Body of pancreas (tissue), 4 donors: ENCODE results near the gene GALNT2. TPM values are rescaled to one million over a fixed set of nuclear protein-coding genes. Genes with fewer than 3 reads are reported as not detected.

Source experiments
- ATAC-seq: fragments of 150-250 bp; one replicate; pipeline ENCODE4 v1.9.1; 2016
- DNase-seq, 4 donors: peaks; one replicate each; pipeline ENCODE4 v3.0.0-alpha.2; 2019
- H3K27ac ChIP-seq, 4 donors: fragments of 200-600 bp; sonication (generic); 1 replicate in 3 of 4; 2 replicates in 1 of 4; pipeline versions ENCODE4 v1.5.1 to v1.6.1; 2016 to 2019; ENCODE audit warnings: mild to moderate bottlenecking in 1 of 4, mixed read lengths in 1 of 4, moderate library complexity in 1 of 4
- H3K27me3 ChIP-seq, 2 donors: fragments of 200-600 bp; sonication (generic); one replicate each; pipeline ENCODE4 v1.6.0; 2016; ENCODE audit warnings: mild to moderate bottlenecking in 1 of 2
- H3K36me3 ChIP-seq, 2 donors: fragments of 200-600 bp; sonication (generic); replicated peaks in 1 of 2; 2 replicates each; pipeline ENCODE4 v1.5.1; 2016; ENCODE audit warnings: low read depth in 2 of 2; ENCODE audit not compliant: insufficient read depth in 1 of 2
- H3K4me1 ChIP-seq: fragments of 200-600 bp; sonication (generic); one replicate; pipeline ENCODE4 v1.6.0; 2016
- H3K4me3 ChIP-seq, 2 donors: fragments of 200-600 bp; sonication (generic); 1 replicate in 1 of 2; 2 replicates in 1 of 2; pipeline ENCODE4 v1.5.1; 2016 to 2019
- H3K9me3 ChIP-seq, 3 donors: fragments of 200-600 bp; sonication (generic); 1 replicate in 2 of 3; 2 replicates in 1 of 3; pipeline ENCODE4 v1.5.1; 2016
- POLR2A ChIP-seq, 3 donors: fragments of 450-650 bp; IDR thresholded peaks; one replicate each; pipeline ENCODE4 v1.6.1; 2016; ENCODE audit warnings: antibody characterized with exemption in 3 of 3, mild to moderate bottlenecking in 2 of 3
- WGBS, 2 donors: methylation state at CpG; one replicate each; pipeline ENCODE4 v1.1.5; 2017; 5-methylcytosine and 5-hydroxymethylcytosine counted together
- intact Hi-C: fragments of 100-400 bp; cut with DNase I; formaldehyde crosslinking; loops from one replicate; pipeline ENCODE4 v1.15.1; 2023
- total RNA-seq, 2 donors: library from RNA; depleted of rRNA; stranded (reverse); fragments of >200 nt; gene quantifications; one replicate each; pipeline ENCODE4 v1.1.0, GENCODE V29; 2016
- TF ChIP-seq, protein P1 (sequence below), 7 experiments: fragments of 450-650 bp in 4 of 7; fragments of 200-600 bp in 3 of 7; sonication (generic) in 3 of 7; IDR thresholded peaks; one replicate each; pipeline ENCODE4 v1.5.1; 2016 to 2019; ENCODE audit warnings: antibody characterized with exemption in 7 of 7

Gene GALNT2
- total RNA-seq, 2 donors from 2014 or later, result 45.9 to 68.6 TPM

DNA sequence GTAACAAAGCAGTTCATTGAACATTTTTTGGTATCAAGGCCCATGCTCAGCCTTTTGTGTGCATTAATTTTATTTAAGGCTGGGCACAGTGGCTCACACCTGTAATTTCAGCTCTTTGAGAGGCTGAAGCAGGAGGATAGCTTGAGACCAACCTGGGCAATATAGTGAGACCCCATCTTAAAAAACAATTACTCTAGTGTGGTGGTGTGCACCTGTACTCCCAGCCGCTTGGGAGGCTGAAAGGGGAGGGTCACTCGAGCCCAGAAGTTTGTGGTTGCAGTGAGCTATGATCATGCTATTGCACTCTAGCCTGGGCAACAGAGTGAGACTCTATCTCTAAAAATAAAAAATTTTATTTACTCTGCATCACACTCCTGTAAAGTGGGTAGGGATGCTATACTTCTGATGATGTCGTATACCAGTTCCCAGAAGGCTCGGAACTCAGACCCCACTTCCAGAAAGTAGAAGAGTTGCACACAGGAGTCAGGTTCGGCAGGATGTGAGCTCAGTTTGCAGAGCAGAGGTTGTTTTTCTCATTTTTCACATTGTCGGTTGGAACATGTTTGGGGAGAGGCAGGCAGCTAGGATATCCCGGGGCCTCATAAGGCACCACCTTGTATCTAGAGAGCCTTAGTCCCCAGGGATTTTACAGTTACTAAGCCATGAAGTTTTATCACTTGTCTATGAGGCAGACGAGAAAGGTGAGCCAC lies 144.6 kb downstream of the GALNT2 start:
- ATAC-seq, result no peak
- intact Hi-C loops, result no loop called here
- Histone ChIP-seq H3K36me3 (no peaks in the 10 kb centered on the region), H3K27me3 (no peaks in the 10 kb centered on the region), H3K9me3 (no peaks in the 10 kb centered on the region), H3K4me3 (no peak overlapping the region), H3K27ac (peak overlapping the region in 2 of 4 donors; percentile 18 to 53), H3K4me1 (peaks cover 79% of the 10 kb centered on the region)
- DNase-seq, result no peak
- TF ChIP-seq, protein P1, sequence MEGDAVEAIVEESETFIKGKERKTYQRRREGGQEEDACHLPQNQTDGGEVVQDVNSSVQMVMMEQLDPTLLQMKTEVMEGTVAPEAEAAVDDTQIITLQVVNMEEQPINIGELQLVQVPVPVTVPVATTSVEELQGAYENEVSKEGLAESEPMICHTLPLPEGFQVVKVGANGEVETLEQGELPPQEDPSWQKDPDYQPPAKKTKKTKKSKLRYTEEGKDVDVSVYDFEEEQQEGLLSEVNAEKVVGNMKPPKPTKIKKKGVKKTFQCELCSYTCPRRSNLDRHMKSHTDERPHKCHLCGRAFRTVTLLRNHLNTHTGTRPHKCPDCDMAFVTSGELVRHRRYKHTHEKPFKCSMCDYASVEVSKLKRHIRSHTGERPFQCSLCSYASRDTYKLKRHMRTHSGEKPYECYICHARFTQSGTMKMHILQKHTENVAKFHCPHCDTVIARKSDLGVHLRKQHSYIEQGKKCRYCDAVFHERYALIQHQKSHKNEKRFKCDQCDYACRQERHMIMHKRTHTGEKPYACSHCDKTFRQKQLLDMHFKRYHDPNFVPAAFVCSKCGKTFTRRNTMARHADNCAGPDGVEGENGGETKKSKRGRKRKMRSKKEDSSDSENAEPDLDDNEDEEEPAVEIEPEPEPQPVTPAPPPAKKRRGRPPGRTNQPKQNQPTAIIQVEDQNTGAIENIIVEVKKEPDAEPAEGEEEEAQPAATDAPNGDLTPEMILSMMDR (IDR thresholded peaks at IDR 0.05), result no peak
- no peak for TF ChIP-seq POLR2A (IDR thresholded peaks at IDR 0.05)
- 77 to 89% methylated on average over 8 of the region's 8 CpGs for WGBS, 2 donors

- Histone ChIP-seq H3K36me3 (no peaks in the 10 kb centered on the region), H3K4me3 (no peak overlapping the region), H3K9me3 (no peaks in the 10 kb centered on the region), H3K27ac (peak overlapping the region in 1 of 4 donors; percentile 53), H3K4me1 (peaks cover 84% of the 10 kb centered on the region), H3K27me3 (no peaks in the 10 kb centered on the region)
- ATAC-seq (no peak), DNase-seq (peak in 1 of 4 donors; percentile 41)
- intact Hi-C loops, result no loop called here
- TF ChIP-seq, protein P1 (IDR thresholded peaks at IDR 0.05), result no peak
- no peak for TF ChIP-seq POLR2A (IDR thresholded peaks at IDR 0.05)
- WGBS, 2 donors, result 56 to 69% methylated on average over 7 of the region's 7 CpGs
Observed at GRCh38 chr1:230212405-230212936, 145.4 kb downstream of the GALNT2 start.

GRCh38 chr1:230215031-230215430 lies 148.0 kb downstream of the GALNT2 start:
- peak; percentile 68 for ATAC-seq
- no peak overlapping the region for H3K4me3 ChIP-seq
- peak; percentile 65 to 78 (median 74) for DNase-seq
- peak overlapping the region; percentile 21 to 72 (median 66) for H3K27ac ChIP-seq
- H3K36me3 ChIP-seq, result no peaks in the 10 kb centered on the region
- no peak for TF ChIP-seq POLR2A (IDR thresholded peaks at IDR 0.05)
- TF ChIP-seq, protein P1 (IDR thresholded peaks at IDR 0.05), result peak; percentile 29 to 78 (median 68)
- 16 to 17% methylated on average over 7 of the region's 7 CpGs for WGBS, 2 donors
- no peaks in the 10 kb centered on the region for H3K9me3 ChIP-seq
- intact Hi-C loops, result no loop called here
- no peaks in the 10 kb centered on the region for H3K27me3 ChIP-seq
- H3K4me1 ChIP-seq, result peaks cover 91% of the 10 kb centered on the region

DNA sequence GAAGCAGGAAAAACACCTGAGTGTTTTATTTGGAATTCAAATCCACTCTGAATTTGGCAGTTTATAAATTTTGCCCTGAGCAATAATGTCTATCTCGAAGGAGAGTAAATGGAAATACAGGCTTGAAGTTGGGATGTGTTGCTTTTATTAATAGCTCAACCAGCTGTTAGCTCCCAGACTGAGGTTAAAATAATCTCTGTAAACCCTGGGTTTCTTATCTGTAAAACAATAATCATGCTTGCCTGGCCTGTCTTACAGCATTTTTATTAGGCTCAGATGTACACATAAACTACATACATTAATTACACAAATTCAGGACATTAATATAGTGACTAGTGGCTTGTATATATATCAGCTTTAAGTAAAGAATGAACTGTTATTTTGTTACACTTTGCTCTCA lies 148.5 kb downstream of the GALNT2 start:
- H3K4me3 ChIP-seq, result no peak overlapping the region
- TF ChIP-seq POLR2A (IDR thresholded peaks at IDR 0.05), result no peak
- TF ChIP-seq, protein P1 (IDR thresholded peaks at IDR 0.05), result no peak
- WGBS, 2 donors, result 10 to 22% methylated on average over 1 of the region's 1 CpG
- ATAC-seq (no peak), DNase-seq (no peak)
- H3K4me1 ChIP-seq, result peaks cover 92% of the 10 kb centered on the region
- no peaks in the 10 kb centered on the region for H3K9me3 ChIP-seq
- peak overlapping the region; percentile 21 to 72 (median 66) for H3K27ac ChIP-seq
- H3K27me3 ChIP-seq, result no peaks in the 10 kb centered on the region
- intact Hi-C loops, result no loop called here
- no peaks in the 10 kb centered on the region for H3K36me3 ChIP-seq
